DOHH2 (cell line): Measurements from ENCODE around the gene MYO10.

Experiments used
- H3F3A ChIP-seq: fragments of 200-600 bp; sonication (generic), shearing (Covaris generic); 2 replicates; pipeline ENCODE4 v1.6.0; 2016; ENCODE audit warnings: antibody characterized with exemption, mild to moderate bottlenecking; ENCODE audit not compliant: control insufficient read depth, insufficient read depth
- H3K27ac ChIP-seq: fragments of 200-600 bp; sonication (generic); 2 replicates; pipeline ENCODE4 v1.5.1; 2014; ENCODE audit warnings: low read depth, mild to moderate bottlenecking, low read length, moderate library complexity
- H3K27me3 ChIP-seq: fragments of 200-600 bp; sonication (generic); 2 replicates; pipeline ENCODE4 v1.6.1; 2014; ENCODE audit warnings: mild to moderate bottlenecking, low read length, mixed read lengths; ENCODE audit not compliant: control insufficient read depth
- H3K36me3 ChIP-seq: fragments of 200-600 bp; sonication (generic); 2 replicates; pipeline ENCODE4 v1.6.1; 2014; ENCODE audit warnings: mild to moderate bottlenecking, low read length, moderate library complexity, mixed read lengths; ENCODE audit not compliant: control insufficient read depth
- H3K4me1 ChIP-seq: fragments of 200-600 bp; sonication (generic); 2 replicates; pipeline ENCODE4 v1.6.1; 2014; ENCODE audit warnings: mild to moderate bottlenecking, low read length, mixed read lengths; ENCODE audit not compliant: control insufficient read depth
- H3K4me2 ChIP-seq: fragments of 200-600 bp; sonication (generic); 2 replicates; pipeline ENCODE4 v1.6.0; 2014; ENCODE audit warnings: mild to moderate bottlenecking, low read length, moderate library complexity
- H3K4me3 ChIP-seq: fragments of 200-600 bp; sonication (generic); 2 replicates; pipeline ENCODE4 v1.5.1; 2014; ENCODE audit warnings: mild to moderate bottlenecking, low read length, mixed read lengths
- H3K79me2 ChIP-seq: fragments of 200-600 bp; sonication (generic); 2 replicates; pipeline ENCODE4 v1.6.1; 2014; ENCODE audit warnings: mild to moderate bottlenecking, low read length, mixed read lengths; ENCODE audit not compliant: control insufficient read depth
- H3K9me2 ChIP-seq: fragments of 200-600 bp; sonication (generic); replicated peaks from 2 replicates; pipeline ENCODE4 v1.6.1; 2014; ENCODE audit warnings: mild to moderate bottlenecking, low read length, mixed read lengths; ENCODE audit not compliant: control insufficient read depth
- H3K9me3 ChIP-seq: fragments of 200-600 bp; sonication (generic); 2 replicates; pipeline ENCODE4 v1.6.1; 2014; ENCODE audit warnings: antibody characterized with exemption, low read length, mixed read lengths; ENCODE audit not compliant: control insufficient read depth, insufficient read depth
- H4K20me1 ChIP-seq: fragments of 200-600 bp; sonication (generic); 2 replicates; pipeline ENCODE4 v1.6.0; 2014; ENCODE audit warnings: low read depth, mild to moderate bottlenecking, antibody characterized with exemption, low read length, moderate library complexity; ENCODE audit not compliant: control insufficient read depth, insufficient read depth
- CTCF ChIP-seq: fragments of 200-600 bp; sonication (generic); IDR thresholded peaks from one replicate; pipeline ENCODE4 v1.5.1; 2014; ENCODE audit warnings: antibody characterized with exemption, mild to moderate bottlenecking, low read depth, low read length; ENCODE audit not compliant: poor library complexity, severe bottlenecking
- EZH2phosphoT487 ChIP-seq: fragments of 200-600 bp; sonication (generic); IDR thresholded peaks from 2 replicates; pipeline ENCODE4 v1.6.1; 2017; ENCODE audit warnings: borderline replicate concordance, mild to moderate bottlenecking, antibody characterized with exemption, low read length, moderate library complexity, mixed read lengths

The MYO10 gene

GRCh38 chr5:16707168-16707868 lies 228.8 kb downstream of the MYO10 start:
- Histone ChIP-seq H3K36me3 (no peaks in the 10 kb centered on the region), H3K4me2 (no peak overlapping the region), H3K9me2 (no peaks in the 10 kb centered on the region), H4K20me1 (no peaks in the 10 kb centered on the region), H3K27me3 (no peaks in the 10 kb centered on the region), H3K79me2 (no peaks in the 10 kb centered on the region), H3K27ac (no peak overlapping the region), H3K9me3 (no peaks in the 10 kb centered on the region), H3K4me1 (no peaks in the 10 kb centered on the region), H3K4me3 (no peak overlapping the region), H3F3A (no peaks in the 10 kb centered on the region)
- TF ChIP-seq EZH2phosphoT487 (no peak), CTCF (no peak)

GRCh38 chr5:16704945-16705344 lies 231.1 kb downstream of the MYO10 start:
- Histone ChIP-seq H3K4me3 (no peak overlapping the region), H3K79me2 (no peaks in the 10 kb centered on the region), H3K9me2 (no peaks in the 10 kb centered on the region), H3K4me2 (no peak overlapping the region), H4K20me1 (no peaks in the 10 kb centered on the region), H3F3A (no peaks in the 10 kb centered on the region), H3K27ac (no peak overlapping the region), H3K4me1 (no peaks in the 10 kb centered on the region), H3K36me3 (no peaks in the 10 kb centered on the region), H3K9me3 (no peaks in the 10 kb centered on the region), H3K27me3 (no peaks in the 10 kb centered on the region)
- no peak for TF ChIP-seq CTCF
- no peak for TF ChIP-seq EZH2phosphoT487

- no peaks in the 10 kb centered on the region for H3K9me3 ChIP-seq
- no peak overlapping the region for H3K4me2 ChIP-seq
- H3K4me3 ChIP-seq = no peak overlapping the region
- H3K36me3 ChIP-seq = no peaks in the 10 kb centered on the region
- H3K9me2 ChIP-seq = no peaks in the 10 kb centered on the region
- H3K79me2 ChIP-seq = no peaks in the 10 kb centered on the region
- H3K4me1 ChIP-seq = no peaks in the 10 kb centered on the region
- H3K27ac ChIP-seq = no peak overlapping the region
- H4K20me1 ChIP-seq = no peaks in the 10 kb centered on the region
- no peaks in the 10 kb centered on the region for H3F3A ChIP-seq
- no peaks in the 10 kb centered on the region for H3K27me3 ChIP-seq
- TF ChIP-seq EZH2phosphoT487 (no peak), CTCF (no peak)
Observed at GRCh38 chr5:16702964-16703363, 233.1 kb downstream of the MYO10 start.
